ENCODE data around the gene P2RX1.

Gene P2RX1

DNA sequence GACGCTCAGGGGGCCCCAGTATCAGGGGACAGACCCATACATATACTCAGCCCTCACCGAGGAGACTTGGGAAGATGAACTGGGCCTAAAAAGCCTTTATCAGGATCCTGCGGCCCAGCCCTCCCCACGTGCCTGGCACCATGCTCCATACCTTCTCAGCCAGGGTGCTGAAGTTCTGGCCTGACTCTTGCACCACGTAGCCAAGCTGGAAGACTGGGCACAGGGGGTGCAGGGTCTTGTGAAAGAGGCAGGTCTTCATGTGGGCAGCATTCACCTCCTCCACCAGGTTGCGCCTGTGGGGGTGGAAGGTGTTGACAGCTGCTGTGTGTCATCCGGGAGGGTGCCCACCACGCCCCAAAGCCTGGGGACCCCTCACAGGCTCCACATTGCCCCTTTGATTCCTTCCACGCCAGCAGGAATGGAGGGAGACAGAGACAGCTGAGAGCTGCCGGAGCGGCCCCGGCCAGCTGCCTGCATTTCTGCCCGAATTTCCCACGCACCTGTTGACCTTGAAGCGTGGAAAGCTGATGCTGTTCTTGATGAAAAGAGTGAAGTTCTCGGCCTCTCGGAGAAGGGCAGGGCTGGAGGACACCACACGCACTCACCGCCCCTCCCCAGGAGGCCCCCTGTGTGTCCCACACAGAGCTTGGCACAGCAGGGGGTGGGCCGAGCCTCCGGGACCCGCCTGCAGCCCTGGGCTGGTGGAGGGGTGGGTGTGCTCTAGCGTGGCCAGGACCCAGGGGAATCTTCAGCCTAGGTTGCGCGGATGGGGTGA is 13.0 kb downstream of the P2RX1 start:
- Histone ChIP-seq H3K4me3 (ENCODE audit: low read depth, low read length) (no peak overlapping the region), H3K27me3 (ENCODE audit: insufficient read depth, low read depth, severe bottlenecking) (no peaks in the 10 kb centered on the region), H3K27ac (no peak overlapping the region)

DNA sequence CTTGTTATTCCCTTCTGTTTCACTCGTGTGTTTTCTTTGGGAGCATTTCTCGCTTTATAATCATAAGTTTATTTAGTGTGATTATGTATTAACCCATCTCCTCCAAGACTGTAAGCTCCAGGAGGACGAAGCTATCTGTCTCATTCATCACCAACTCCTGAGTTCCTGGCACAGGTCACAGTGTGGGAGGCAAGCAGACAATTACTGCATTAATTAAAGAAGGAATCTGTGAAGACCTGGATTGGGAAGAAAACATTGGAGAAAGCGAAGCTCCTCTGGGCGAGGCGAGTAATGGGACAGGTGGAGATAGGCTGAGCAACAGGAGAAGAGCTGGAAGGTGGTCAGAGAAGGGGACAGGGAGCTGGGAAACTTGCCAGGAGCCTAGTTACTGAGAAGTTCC is 15.6 kb downstream of the P2RX1 start:
- Histone ChIP-seq H3K4me3 (ENCODE audit: low read depth, low read length) (no peak overlapping the region), H3K36me3 (no peaks in the 10 kb centered on the region), H3K27me3 (ENCODE audit: insufficient read depth, low read depth, severe bottlenecking) (no peaks in the 10 kb centered on the region)

More for the DNA sequence above, 13.0 kb downstream of the P2RX1 start:
- TF ChIP-seq, protein P1, sequence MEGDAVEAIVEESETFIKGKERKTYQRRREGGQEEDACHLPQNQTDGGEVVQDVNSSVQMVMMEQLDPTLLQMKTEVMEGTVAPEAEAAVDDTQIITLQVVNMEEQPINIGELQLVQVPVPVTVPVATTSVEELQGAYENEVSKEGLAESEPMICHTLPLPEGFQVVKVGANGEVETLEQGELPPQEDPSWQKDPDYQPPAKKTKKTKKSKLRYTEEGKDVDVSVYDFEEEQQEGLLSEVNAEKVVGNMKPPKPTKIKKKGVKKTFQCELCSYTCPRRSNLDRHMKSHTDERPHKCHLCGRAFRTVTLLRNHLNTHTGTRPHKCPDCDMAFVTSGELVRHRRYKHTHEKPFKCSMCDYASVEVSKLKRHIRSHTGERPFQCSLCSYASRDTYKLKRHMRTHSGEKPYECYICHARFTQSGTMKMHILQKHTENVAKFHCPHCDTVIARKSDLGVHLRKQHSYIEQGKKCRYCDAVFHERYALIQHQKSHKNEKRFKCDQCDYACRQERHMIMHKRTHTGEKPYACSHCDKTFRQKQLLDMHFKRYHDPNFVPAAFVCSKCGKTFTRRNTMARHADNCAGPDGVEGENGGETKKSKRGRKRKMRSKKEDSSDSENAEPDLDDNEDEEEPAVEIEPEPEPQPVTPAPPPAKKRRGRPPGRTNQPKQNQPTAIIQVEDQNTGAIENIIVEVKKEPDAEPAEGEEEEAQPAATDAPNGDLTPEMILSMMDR (IDR thresholded peaks at IDR 0.05; ENCODE audit: low read depth, low read length), result no peak
- Histone ChIP-seq H3K9me3 (ENCODE audit: severe bottlenecking) (no peaks in the 10 kb centered on the region), H3K36me3 (no peaks in the 10 kb centered on the region)
- no peak for DNase-seq

DNA sequence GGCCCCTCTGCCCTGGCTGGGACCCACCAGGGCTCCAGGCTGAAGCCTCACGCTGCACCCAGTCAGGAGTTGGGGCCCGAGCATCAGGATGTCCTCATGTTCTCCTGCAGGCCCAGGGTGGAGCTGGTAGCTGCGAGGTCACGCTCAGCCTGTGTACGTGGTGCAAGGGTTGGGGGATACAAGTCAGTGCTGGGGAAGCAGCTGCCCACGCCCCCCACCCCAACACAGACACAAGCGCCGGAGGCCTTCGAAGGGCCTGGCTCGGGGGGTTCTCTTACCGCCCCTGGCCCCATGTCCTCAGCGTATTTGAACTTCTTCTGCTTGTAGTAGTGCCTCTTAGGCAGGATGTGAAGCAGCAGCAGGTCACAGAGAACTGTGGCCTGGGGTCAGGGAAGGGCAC is 18.5 kb downstream of the P2RX1 start:
- Histone ChIP-seq H3K9me3 (ENCODE audit: severe bottlenecking) (no peaks in the 10 kb centered on the region), H3K27me3 (ENCODE audit: insufficient read depth, low read depth, severe bottlenecking) (no peaks in the 10 kb centered on the region), H3K36me3 (no peaks in the 10 kb centered on the region), H3K27ac (no peak overlapping the region), H3K4me3 (ENCODE audit: low read depth, low read length) (no peak overlapping the region)
- DNase-seq, result no peak
- TF ChIP-seq, protein P1 (IDR thresholded peaks at IDR 0.05; ENCODE audit: low read depth, low read length), result no peak

More for the DNA sequence above, 15.6 kb downstream of the P2RX1 start:
- TF ChIP-seq, protein P1 (IDR thresholded peaks at IDR 0.05; ENCODE audit: low read depth, low read length), result no peak
- H3K27ac ChIP-seq, result no peak overlapping the region
- no peak for DNase-seq
- no peaks in the 10 kb centered on the region for H3K9me3 ChIP-seq (ENCODE audit: severe bottlenecking)

DNA sequence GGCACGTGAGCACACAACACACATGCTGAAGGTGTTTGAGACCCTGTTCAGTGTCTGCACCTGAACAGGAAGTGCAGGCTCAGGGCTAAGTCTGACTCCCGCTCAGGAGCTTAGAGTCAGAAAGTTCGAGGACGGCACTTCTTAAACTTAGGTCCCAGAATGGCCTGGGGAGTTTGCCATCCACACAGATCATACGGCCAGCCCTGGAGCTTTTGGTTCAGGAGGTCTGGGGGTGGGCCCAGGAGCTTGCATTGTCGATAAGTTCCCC is 19.4 kb downstream of the P2RX1 start:
- Histone ChIP-seq H3K36me3 (no peaks in the 10 kb centered on the region), H3K9me3 (ENCODE audit: severe bottlenecking) (no peaks in the 10 kb centered on the region)
- TF ChIP-seq, protein P1 (IDR thresholded peaks at IDR 0.05; ENCODE audit: low read depth, low read length), result no peak

DNA sequence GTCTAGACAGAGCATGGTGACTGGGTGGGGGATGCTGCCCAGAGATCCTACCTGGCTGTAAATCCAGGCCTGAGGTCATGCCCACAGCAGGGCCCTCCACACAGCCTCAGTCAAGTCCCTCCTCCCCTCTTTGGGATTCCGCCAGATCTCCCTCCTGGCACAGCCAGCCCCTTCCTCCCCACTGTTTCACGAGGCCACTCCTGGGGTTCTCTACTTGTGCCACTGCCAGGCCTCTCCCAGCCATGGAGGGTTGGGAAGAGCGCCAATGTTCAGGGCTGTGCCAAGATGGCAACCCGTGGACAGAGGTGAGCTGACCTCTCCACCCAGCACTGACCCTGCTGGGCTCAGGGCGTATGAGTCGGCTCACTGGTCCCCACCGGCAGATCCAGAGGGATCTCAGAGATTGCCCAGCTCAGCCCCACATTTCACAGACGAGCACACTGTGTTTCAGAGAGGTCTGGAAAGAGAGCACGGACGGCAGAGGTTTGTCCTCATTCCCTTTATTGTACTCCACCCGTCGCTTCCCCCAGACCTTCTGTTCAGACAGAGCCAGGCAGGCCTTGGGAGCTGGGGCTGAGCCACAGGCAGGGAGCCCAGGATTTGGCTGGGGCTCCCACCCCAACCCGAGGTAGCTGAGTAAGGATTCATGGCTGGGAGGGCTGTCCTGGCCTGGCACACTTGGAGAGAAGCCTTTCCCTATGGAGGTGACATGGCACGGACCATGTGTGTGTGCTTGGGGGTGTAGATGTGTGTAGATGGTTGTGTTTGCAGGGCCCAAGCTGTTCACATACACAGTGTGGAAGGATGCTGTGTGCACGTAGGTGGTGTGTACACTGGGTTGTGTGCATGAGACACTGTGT is 19.9 kb downstream of the P2RX1 start:
- no peaks in the 10 kb centered on the region for H3K36me3 ChIP-seq
- DNase-seq, result no peak
- no peaks in the 10 kb centered on the region for H3K27me3 ChIP-seq (ENCODE audit: insufficient read depth, low read depth, severe bottlenecking)
- peak overlapping the region; percentile 38 for H3K27ac ChIP-seq
- TF ChIP-seq, protein P1 (IDR thresholded peaks at IDR 0.05; ENCODE audit: low read depth, low read length), result no peak
- H3K9me3 ChIP-seq (ENCODE audit: severe bottlenecking), result no peaks in the 10 kb centered on the region
- no peak overlapping the region for H3K4me3 ChIP-seq (ENCODE audit: low read depth, low read length)

More for the DNA sequence above, 19.4 kb downstream of the P2RX1 start:
- Histone ChIP-seq H3K4me3 (ENCODE audit: low read depth, low read length) (no peak overlapping the region), H3K27me3 (ENCODE audit: insufficient read depth, low read depth, severe bottlenecking) (no peaks in the 10 kb centered on the region), H3K27ac (no peak overlapping the region; the same call in 1 of the 2 replicates)
- DNase-seq, result no peak
